Endothelial cell of umbilical vein (primary cell): ENCODE results near the gene ARPP19. TPM values are rescaled to one million over a fixed set of nuclear protein-coding genes. Genes with fewer than 3 reads are reported as not detected.

Experiments used
- BruUV-seq: library from RNA; stranded (reverse); fragments of 400-500 nt; replicated peaks from 2 replicates; lab custom pipeline; 2021; lab: Mats Ljungman, UMichigan
- CTCF ChIA-PET: fragments of 300-600, 350-600 bp; sonication (Branson Sonifier 250); formaldehyde crosslinking; loops from one replicate; lab custom pipeline; 2021; ENCODE audit warnings: antibody characterized with exemption, inconsistent platforms; lab: Charles Lee
- POLR2A ChIA-PET: fragments of 300-600, 350-600 bp; sonication (Branson Sonifier 250); formaldehyde crosslinking; loops from one replicate; lab custom pipeline; 2021; ENCODE audit warnings: antibody characterized with exemption, inconsistent platforms; lab: Charles Lee
- DNase-seq: peaks from one replicate; pipeline ENCODE4 v3.0.0-alpha.2; 2011; ENCODE audit warnings: low read depth, low spot score
- FAIRE-seq: peaks from 2 replicates; lab custom pipeline; 2011; peaks lifted over from hg19 to GRCh38; lab: Jason Lieb, UNC
- H2AFZ ChIP-seq: 2 replicates; pipeline ENCODE4 v1.6.0; 2012; ENCODE audit warnings: low read depth, low read length, control low read depth, inconsistent platforms
- H3K27ac ChIP-seq: 2 replicates; pipeline ENCODE4 v1.5.1; 2011; ENCODE audit warnings: low read depth, mild to moderate bottlenecking, control low read depth, low read length, moderate library complexity; ENCODE audit not compliant: insufficient read depth
- H3K27me3 ChIP-seq, 2 experiments: 2 replicates each; pipeline versions ENCODE4 v1.6.0 to v1.6.1; 2011; ENCODE audit warnings: low read length in 2 of 2, mixed read lengths in 1 of 2; ENCODE audit not compliant: control insufficient read depth in 2 of 2, insufficient read depth in 2 of 2
- H3K36me3 ChIP-seq, 2 experiments: 2 replicates in 1 of 2; 3 replicates in 1 of 2; pipeline ENCODE4 v1.5.1; 2011; ENCODE audit warnings: low read length in 2 of 2, mild to moderate bottlenecking in 1 of 2, moderate library complexity in 1 of 2; ENCODE audit not compliant: control insufficient read depth in 2 of 2, insufficient read depth in 2 of 2; ENCODE audit errors: extremely low read depth in 1 of 2
- H3K4me1 ChIP-seq: 3 replicates; pipeline ENCODE4 v1.5.1; 2011; ENCODE audit warnings: mild to moderate bottlenecking, low read length; ENCODE audit not compliant: control insufficient read depth, insufficient read depth; ENCODE audit errors: extremely low read depth
- H3K4me2 ChIP-seq: 2 replicates; pipeline ENCODE4 v1.6.1; 2011; ENCODE audit warnings: low read length, control low read depth, mixed read lengths; ENCODE audit not compliant: insufficient read depth
- H3K4me3 ChIP-seq, 3 experiments: fragments of 200-600 bp in 1 of 3; sonication (generic), shearing (Covaris generic) in 1 of 3; replicated peaks in 1 of 3; 2 replicates each; pipeline ENCODE4 v1.5.1; 2011 to 2016; ENCODE audit warnings: control low read depth in 3 of 3, low read length in 3 of 3, mild to moderate bottlenecking in 2 of 3, inconsistent platforms in 1 of 3, low read depth in 1 of 3, moderate library complexity in 1 of 3; ENCODE audit not compliant: insufficient read depth in 1 of 3
- H3K79me2 ChIP-seq: 2 replicates; pipeline ENCODE4 v1.6.0; 2012; ENCODE audit warnings: low read length, inconsistent platforms; ENCODE audit not compliant: control insufficient read depth, insufficient read depth
- H3K9ac ChIP-seq: replicated peaks from 2 replicates; pipeline ENCODE3; 2011; ENCODE audit warnings: low read length, control low read depth; ENCODE audit not compliant: insufficient read depth; ENCODE audit errors: extremely low read depth
- H3K9me1 ChIP-seq: replicated peaks from 3 replicates; pipeline ENCODE4 v1.6.0; 2011; ENCODE audit warnings: mild to moderate bottlenecking, low read length; ENCODE audit not compliant: control insufficient read depth, insufficient read depth; ENCODE audit errors: extremely low read depth
- H3K9me3 ChIP-seq: replicated peaks from 2 replicates; pipeline ENCODE4 v1.5.1; 2012; ENCODE audit warnings: low read length, inconsistent platforms; ENCODE audit not compliant: control insufficient read depth, insufficient read depth
- H4K20me1 ChIP-seq: replicated peaks from 2 replicates; pipeline ENCODE3; 2011; ENCODE audit warnings: mild to moderate bottlenecking, low read length; ENCODE audit not compliant: control insufficient read depth, insufficient read depth; ENCODE audit errors: extremely low read depth
- CTCF ChIP-seq, 2 donors: IDR thresholded peaks; 1 replicate in 1 of 2; 2 replicates in 1 of 2; pipeline ENCODE4 v1.5.1; 2011; ENCODE audit warnings: low read length in 2 of 2, mild to moderate bottlenecking in 2 of 2, moderate library complexity in 2 of 2, control low read depth in 1 of 2, inconsistent platforms in 1 of 2, low read depth in 1 of 2; ENCODE audit not compliant: insufficient read depth in 1 of 2; ENCODE audit errors: extremely low read depth in 1 of 2
- EZH2 ChIP-seq: IDR thresholded peaks from 2 replicates; pipeline ENCODE4 v1.6.1; 2012; ENCODE audit warnings: borderline replicate concordance, low read depth, mild to moderate bottlenecking, moderate library complexity, low read length, inconsistent platforms; ENCODE audit not compliant: severe bottlenecking
- FOS ChIP-seq: IDR thresholded peaks from 2 replicates; pipeline ENCODE4 v1.6.1; 2011; ENCODE audit warnings: mild to moderate bottlenecking, low read length, moderate library complexity, borderline replicate concordance; ENCODE audit not compliant: insufficient read depth
- GATA2 ChIP-seq: IDR thresholded peaks from 2 replicates; pipeline ENCODE4 v1.7.0; 2011; ENCODE audit warnings: low read depth, mild to moderate bottlenecking, moderate library complexity, mixed read lengths, low read length; ENCODE audit not compliant: insufficient read length, insufficient read depth
- JUN ChIP-seq: IDR thresholded peaks from 2 replicates; pipeline ENCODE4 v1.6.1; 2011; ENCODE audit warnings: borderline replicate concordance, low read depth; ENCODE audit not compliant: insufficient read length, insufficient read depth
- MAX ChIP-seq: IDR thresholded peaks from 2 replicates; pipeline ENCODE4 v1.6.1; 2011; ENCODE audit not compliant: insufficient read depth, insufficient read length
- MYC ChIP-seq: IDR thresholded peaks from one replicate; pipeline ENCODE4 v1.6.1; 2011; ENCODE audit warnings: mild to moderate bottlenecking, low read depth, low read length
- POLR2A ChIP-seq: IDR thresholded peaks from 2 replicates; pipeline ENCODE4 v1.6.1; 2012; ENCODE audit warnings: low read depth, mild to moderate bottlenecking, control low read depth, low read length
- POLR2AphosphoS5 ChIP-seq: IDR thresholded peaks from 2 replicates; pipeline ENCODE4 v1.6.1; 2012; ENCODE audit warnings: low read depth, mild to moderate bottlenecking, control low read depth, low read length, moderate library complexity; ENCODE audit not compliant: insufficient read depth
- dilution Hi-C: fragments of 300-500 bp; cut with MboI; formaldehyde crosslinking; loops from one replicate; pipeline ENCODE4 v1.15.0; 2019; ENCODE audit warnings: low sequenced_read_pairs; ENCODE audit not compliant: extremely low pct_ligation_motif_present
- intact Hi-C: fragments of 100-400 bp; cut with micrococcal nuclease; formaldehyde crosslinking; loops from one replicate; pipeline ENCODE4 v1.10.0; 2022
- polyA plus RNA-seq, 4 experiments: library from polyadenylated mRNA; depleted of rRNA in 3 of 4; stranded (reverse) in 3 of 4; unstranded in 1 of 4; fragments of >200 nt; gene quantifications; 2 replicates each; pipeline versions ENCODE4 v1.2.1 to v1.2.3, GENCODE V29; 2011 to 2012; ENCODE audit warnings: missing spikeins in 1 of 4
- total RNA-seq: library from RNA; stranded (reverse); gene quantifications from 2 replicates; pipeline ENCODE4 v1.2.3, GENCODE V29; 2021

ARPP19 gene
- total and polyA plus RNA-seq, 2 donors (not counting 3 experiments of a cell fraction or from before 2014, with no cell fraction given), result 47.1 to 191 TPM

- H3K9ac ChIP-seq, result no peak overlapping the region
Observed at GRCh38 chr15:52517014-52517413, 51.8 kb downstream of the ARPP19 start.

More at GRCh38 chr15:52517014-52517413, 51.8 kb downstream of the ARPP19 start:
- POLR2A ChIA-PET, result no interaction called here
- intact Hi-C loops, result loop anchor here (2.0 kb wide), 1 partner anchor 18 kb away; no protein-coding TSS in a partner anchor
- DNase-seq (no peak), FAIRE-seq (no peak)
- no peaks in the 10 kb centered on the region for H3K36me3 ChIP-seq
- no TSS peak for BruUV-seq
- no peak overlapping the region for H3K4me2 ChIP-seq
- H4K20me1 ChIP-seq, result peaks cover 2% of the 10 kb centered on the region
- H3K9me3 ChIP-seq, result no peaks in the 10 kb centered on the region
- no peak overlapping the region for H3K27ac ChIP-seq
- no peaks in the 10 kb centered on the region for H3K9me1 ChIP-seq
- H2AFZ ChIP-seq, result no peak overlapping the region
- CTCF ChIA-PET, result no interaction called here
- no peak for TF ChIP-seq POLR2AphosphoS5
- no peak for TF ChIP-seq CTCF (IDR thresholded peaks at IDR 0.05; ENCODE audit: extremely low read depth in 1 of 2, insufficient read depth in 1 of 2, low read depth in 1 of 2, low read length in 2 of 2)
- TF ChIP-seq MAX, result no peak
- no peak for TF ChIP-seq MYC
- TF ChIP-seq EZH2, result no peak
- TF ChIP-seq FOS, result no peak
- TF ChIP-seq JUN, result no peak
- no peak for TF ChIP-seq GATA2
- TF ChIP-seq POLR2A, result no peak
- H3K4me1 ChIP-seq, result peaks cover 2% of the 10 kb centered on the region
- H3K4me3 ChIP-seq, result no peak overlapping the region
- no peaks in the 10 kb centered on the region for H3K27me3 ChIP-seq
- dilution Hi-C loops, result no loop called here
- peaks cover 94% of the 10 kb centered on the region for H3K79me2 ChIP-seq
